ENCODE data around the gene EIF4H. TPM values are rescaled to one million over a fixed set of nuclear protein-coding genes. Genes with fewer than 3 reads are reported as not detected.

The EIF4H gene
- total and polyA plus RNA-seq, 7 donors: 196 to 327 (median 263) TPM

GRCh38 chr7:74182453-74183090 lies 8.4 kb downstream of the EIF4H start:
- TF ChIP-seq, protein P1, sequence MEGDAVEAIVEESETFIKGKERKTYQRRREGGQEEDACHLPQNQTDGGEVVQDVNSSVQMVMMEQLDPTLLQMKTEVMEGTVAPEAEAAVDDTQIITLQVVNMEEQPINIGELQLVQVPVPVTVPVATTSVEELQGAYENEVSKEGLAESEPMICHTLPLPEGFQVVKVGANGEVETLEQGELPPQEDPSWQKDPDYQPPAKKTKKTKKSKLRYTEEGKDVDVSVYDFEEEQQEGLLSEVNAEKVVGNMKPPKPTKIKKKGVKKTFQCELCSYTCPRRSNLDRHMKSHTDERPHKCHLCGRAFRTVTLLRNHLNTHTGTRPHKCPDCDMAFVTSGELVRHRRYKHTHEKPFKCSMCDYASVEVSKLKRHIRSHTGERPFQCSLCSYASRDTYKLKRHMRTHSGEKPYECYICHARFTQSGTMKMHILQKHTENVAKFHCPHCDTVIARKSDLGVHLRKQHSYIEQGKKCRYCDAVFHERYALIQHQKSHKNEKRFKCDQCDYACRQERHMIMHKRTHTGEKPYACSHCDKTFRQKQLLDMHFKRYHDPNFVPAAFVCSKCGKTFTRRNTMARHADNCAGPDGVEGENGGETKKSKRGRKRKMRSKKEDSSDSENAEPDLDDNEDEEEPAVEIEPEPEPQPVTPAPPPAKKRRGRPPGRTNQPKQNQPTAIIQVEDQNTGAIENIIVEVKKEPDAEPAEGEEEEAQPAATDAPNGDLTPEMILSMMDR (IDR thresholded peaks at IDR 0.05): no peak
- H3K36me3 ChIP-seq (ENCODE audit: insufficient read depth in 1 of 2, low read depth in 1 of 2): peaks cover 0 to 17% of the 10 kb centered on the region in 2 donors
- H3K4me3 ChIP-seq: peak overlapping the region; percentile 19
- H3K4me1 ChIP-seq: peaks cover 100% of the 10 kb centered on the region
- H3K27ac ChIP-seq: peak overlapping the region; percentile 74
- no peaks in the 10 kb centered on the region for H3K9me3 ChIP-seq
- DNase-seq: no peak
- H3K27me3 ChIP-seq (ENCODE audit: insufficient read depth in 3 of 3, low read length in 2 of 3): no peaks in the 10 kb centered on the region
- peak; percentile 11 to 41 (median 31) for ATAC-seq
- intact Hi-C loops (cut with DNase I): loop anchor here in 1 of 2 donors (5.0 kb wide), 1 partner anchor 115 kb away; no protein-coding TSS in a partner anchor
- 56 to 79% (median 61%) methylated on average over 6 of the region's 6 CpGs for WGBS, 3 donors

- Histone ChIP-seq H3K4me1 (peaks cover 100% of the 10 kb centered on the region), H3K4me3 (no peak overlapping the region), H3K27me3 (ENCODE audit: insufficient read depth in 3 of 3, low read length in 2 of 3) (no peaks in the 10 kb centered on the region), H3K27ac (peak overlapping the region; percentile 74), H3K36me3 (ENCODE audit: insufficient read depth in 1 of 2, low read depth in 1 of 2) (peaks cover 0 to 23% of the 10 kb centered on the region in 2 donors), H3K9me3 (no peaks in the 10 kb centered on the region)
- ATAC-seq (peak in 1 of 4 donors; percentile 33), DNase-seq (no peak)
- WGBS, 3 donors: 26 to 54% (median 30%) methylated on average over 3 of the region's 3 CpGs
- TF ChIP-seq, protein P1 (IDR thresholded peaks at IDR 0.05): no peak
- intact Hi-C loops (cut with DNase I): loop anchor here in 1 of 2 donors (5.0 kb wide), 1 partner anchor 116 kb away; no protein-coding TSS in a partner anchor
Measured at GRCh38 chr7:74183142-74183541, 9.0 kb downstream of the EIF4H start.

GRCh38 chr7:74183653-74184450 lies 9.7 kb downstream of the EIF4H start:
- no peaks in the 10 kb centered on the region for H3K9me3 ChIP-seq
- H3K4me3 ChIP-seq: peak overlapping the region; percentile 1
- TF ChIP-seq, protein P1 (IDR thresholded peaks at IDR 0.05): peak; percentile 11
- H3K36me3 ChIP-seq (ENCODE audit: insufficient read depth in 1 of 2, low read depth in 1 of 2): peaks cover 0 to 25% of the 10 kb centered on the region in 2 donors
- intact Hi-C loops (cut with DNase I): loop anchor here in 1 of 2 donors (5.0 kb wide), 1 partner anchor 117 kb away; no protein-coding TSS in a partner anchor
- WGBS, 3 donors: 39 to 60% (median 42%) methylated on average over 7 of the region's 7 CpGs
- H3K27me3 ChIP-seq (ENCODE audit: insufficient read depth in 3 of 3, low read length in 2 of 3): no peaks in the 10 kb centered on the region
- ATAC-seq: no peak
- peaks cover 100% of the 10 kb centered on the region for H3K4me1 ChIP-seq
- DNase-seq: no peak
- H3K27ac ChIP-seq: peak overlapping the region; percentile 74

- H3K27ac ChIP-seq: peak overlapping the region; percentile 74
- WGBS, 3 donors: 81 to 84% (median 82%) methylated on average over 6 of the region's 6 CpGs
- intact Hi-C loops (cut with DNase I): no loop called here
- no peaks in the 10 kb centered on the region for H3K9me3 ChIP-seq
- H3K36me3 ChIP-seq (ENCODE audit: insufficient read depth in 1 of 2, low read depth in 1 of 2): peaks cover 9 to 28% of the 10 kb centered on the region in 2 donors
- no peaks in the 10 kb centered on the region for H3K27me3 ChIP-seq (ENCODE audit: insufficient read depth in 3 of 3, low read length in 2 of 3)
- peaks cover 91% of the 10 kb centered on the region for H3K4me1 ChIP-seq
- ATAC-seq (no peak), DNase-seq (no peak)
- H3K4me3 ChIP-seq: no peak overlapping the region
- TF ChIP-seq, protein P1 (IDR thresholded peaks at IDR 0.05): no peak
Measured at GRCh38 chr7:74185016-74185415, 10.9 kb downstream of the EIF4H start.
